Lower leg skin (tissue), 3 donors: ENCODE data around the gene SLC22A4.

ENCODE experiments used
- POLR2A ChIP-seq, 2 donors: fragments of 450-650 bp; IDR thresholded peaks; one replicate each; pipeline ENCODE4 v1.6.1; 2016 to 2017; ENCODE audit warnings: antibody characterized with exemption in 2 of 2, mild to moderate bottlenecking in 1 of 2, moderate library complexity in 1 of 2
- TF ChIP-seq, protein P1 (sequence below), 3 donors: fragments of 450-650 bp; IDR thresholded peaks; one replicate each; pipeline ENCODE4 v1.5.1; 2016; ENCODE audit warnings: antibody characterized with exemption in 3 of 3, mild to moderate bottlenecking in 3 of 3, moderate library complexity in 2 of 3

DNA sequence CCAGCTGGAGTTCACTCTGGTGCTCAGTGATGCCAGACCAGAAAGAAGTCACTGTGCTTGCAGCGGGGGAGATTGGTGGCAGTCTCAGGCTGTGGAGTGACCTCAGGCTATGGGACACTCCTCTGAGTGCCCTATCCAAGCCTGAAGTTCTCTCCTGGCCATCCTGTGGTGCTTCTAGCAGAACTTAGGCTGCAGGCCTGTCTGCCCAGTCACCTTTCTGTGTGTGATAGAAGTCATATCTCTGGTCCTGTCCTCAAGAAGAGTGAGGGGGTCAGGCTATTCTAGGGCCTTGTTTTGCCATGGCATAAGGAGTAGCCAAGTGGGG, 27.4 kb upstream of the SLC22A4 start:
- TF ChIP-seq POLR2A (IDR thresholded peaks at IDR 0.05) = no peak
- TF ChIP-seq, protein P1, sequence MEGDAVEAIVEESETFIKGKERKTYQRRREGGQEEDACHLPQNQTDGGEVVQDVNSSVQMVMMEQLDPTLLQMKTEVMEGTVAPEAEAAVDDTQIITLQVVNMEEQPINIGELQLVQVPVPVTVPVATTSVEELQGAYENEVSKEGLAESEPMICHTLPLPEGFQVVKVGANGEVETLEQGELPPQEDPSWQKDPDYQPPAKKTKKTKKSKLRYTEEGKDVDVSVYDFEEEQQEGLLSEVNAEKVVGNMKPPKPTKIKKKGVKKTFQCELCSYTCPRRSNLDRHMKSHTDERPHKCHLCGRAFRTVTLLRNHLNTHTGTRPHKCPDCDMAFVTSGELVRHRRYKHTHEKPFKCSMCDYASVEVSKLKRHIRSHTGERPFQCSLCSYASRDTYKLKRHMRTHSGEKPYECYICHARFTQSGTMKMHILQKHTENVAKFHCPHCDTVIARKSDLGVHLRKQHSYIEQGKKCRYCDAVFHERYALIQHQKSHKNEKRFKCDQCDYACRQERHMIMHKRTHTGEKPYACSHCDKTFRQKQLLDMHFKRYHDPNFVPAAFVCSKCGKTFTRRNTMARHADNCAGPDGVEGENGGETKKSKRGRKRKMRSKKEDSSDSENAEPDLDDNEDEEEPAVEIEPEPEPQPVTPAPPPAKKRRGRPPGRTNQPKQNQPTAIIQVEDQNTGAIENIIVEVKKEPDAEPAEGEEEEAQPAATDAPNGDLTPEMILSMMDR (IDR thresholded peaks at IDR 0.05) = no peak
